IMR-90 (cell line): ENCODE results near the gene ANKRD6. TPM values are rescaled to one million over a fixed set of nuclear protein-coding genes. Genes with fewer than 3 reads are reported as not detected.

Experiments
- ATAC-seq: fragments of 200-7000 bp; cut with Tn5 transposase; 2 replicates; pipeline ENCODE4 v1.9.1; 2020; ENCODE audit warnings: low read depth, mild to moderate bottlenecking, moderate library complexity
- BruUV-seq: library from RNA; stranded (reverse); fragments of 400-500 nt; replicated peaks from 2 replicates; lab custom pipeline; 2021; lab: Mats Ljungman, UMichigan
- CTCF ChIA-PET: fragments of 300-600 bp; formaldehyde crosslinking; extraction: SDS; loops from one replicate; lab custom pipeline; 2021; ENCODE audit warnings: antibody characterized with exemption; lab: Yijun Ruan, JAX
- POLR2A ChIA-PET: fragments of 300-600 bp; sonication (Branson Sonifier 250); formaldehyde crosslinking; loops from one replicate; lab custom pipeline; 2022; ENCODE audit warnings: antibody characterized with exemption; ENCODE audit not compliant: unreplicated experiment; lab: Charles Lee
- DNase-seq: peaks from one replicate; pipeline ENCODE4 v3.0.0; 2013
- H2AFZ ChIP-seq: replicated peaks from 2 replicates; pipeline ENCODE3; 2013; ENCODE audit warnings: low read length, mild to moderate bottlenecking; ENCODE audit not compliant: poor library complexity
- H2AK5ac ChIP-seq: 2 replicates; pipeline ENCODE4 v1.6.1; 2013; ENCODE audit warnings: low read depth, low read length, inconsistent platforms
- H2AK9ac ChIP-seq: replicated peaks from 2 replicates; pipeline ENCODE3; 2013; ENCODE audit warnings: mild to moderate bottlenecking, low read depth, low read length, moderate library complexity; ENCODE audit not compliant: poor library complexity
- H2BK120ac ChIP-seq: 2 replicates; pipeline ENCODE4 v1.6.1; 2013; ENCODE audit warnings: low read depth, low read length, inconsistent platforms
- H2BK15ac ChIP-seq: 3 replicates; pipeline ENCODE4 v1.6.1; 2013; ENCODE audit warnings: low read depth, low read length, inconsistent platforms
- H2BK20ac ChIP-seq: 2 replicates; pipeline ENCODE4 v1.6.1; 2013; ENCODE audit warnings: low read depth, mild to moderate bottlenecking, inconsistent platforms, low read length, moderate library complexity
- H2BK5ac ChIP-seq: 2 replicates; pipeline ENCODE4 v1.6.1; 2013; ENCODE audit warnings: mild to moderate bottlenecking, low read depth, low read length, inconsistent platforms; ENCODE audit not compliant: poor library complexity, severe bottlenecking
- H3K14ac ChIP-seq: replicated peaks from 2 replicates; pipeline ENCODE4 v1.6.1; 2013; ENCODE audit warnings: low read depth, low read length, inconsistent platforms
- H3K18ac ChIP-seq: 2 replicates; pipeline ENCODE4 v1.6.1; 2013; ENCODE audit warnings: low read depth, low read length, control low read depth
- H3K23ac ChIP-seq: 2 replicates; pipeline ENCODE4 v1.6.1; 2013; ENCODE audit warnings: low read depth, low read length, inconsistent platforms
- H3K27ac ChIP-seq: 2 replicates; pipeline ENCODE4 v1.5.1; 2013; ENCODE audit warnings: mild to moderate bottlenecking, control low read depth, low read length; ENCODE audit not compliant: insufficient read depth
- H3K27me3 ChIP-seq: 2 replicates; pipeline ENCODE4 v1.6.1; 2013; ENCODE audit warnings: low read length; ENCODE audit not compliant: control insufficient read depth, insufficient read depth
- H3K36me3 ChIP-seq: 2 replicates; pipeline ENCODE4 v1.6.1; 2013; ENCODE audit warnings: low read length, mixed read lengths; ENCODE audit not compliant: control insufficient read depth, insufficient read depth
- H3K4ac ChIP-seq: 2 replicates; pipeline ENCODE4 v1.6.1; 2013; ENCODE audit warnings: low read depth, low read length, inconsistent platforms
- H3K4me1 ChIP-seq: 2 replicates; pipeline ENCODE4 v1.6.1; 2013; ENCODE audit warnings: low read length, mixed read lengths; ENCODE audit not compliant: control insufficient read depth, insufficient read depth
- H3K4me2 ChIP-seq: 2 replicates; pipeline ENCODE4 v1.6.1; 2013; ENCODE audit warnings: low read depth, mild to moderate bottlenecking, control low read depth, low read length, moderate library complexity
- H3K4me3 ChIP-seq: 2 replicates; pipeline ENCODE4 v1.5.1; 2013; ENCODE audit warnings: low read depth, mild to moderate bottlenecking, control low read depth, low read length, moderate library complexity; ENCODE audit not compliant: insufficient read depth
- H3K56ac ChIP-seq: 2 replicates; pipeline ENCODE4 v1.6.1; 2013; ENCODE audit warnings: low read length, inconsistent platforms; ENCODE audit not compliant: insufficient read depth; ENCODE audit errors: extremely low read depth
- H3K79me1 ChIP-seq, 2 experiments: 2 replicates each; pipeline ENCODE4 v1.6.1; 2013; ENCODE audit warnings: low read length in 2 of 2, inconsistent platforms in 1 of 2, low read depth in 1 of 2
- H3K9ac ChIP-seq: 2 replicates; pipeline ENCODE4 v1.6.1; 2013; ENCODE audit warnings: low read depth, low read length, control low read depth
- H3K9me1 ChIP-seq: 2 replicates; pipeline ENCODE4 v1.6.1; 2013; ENCODE audit warnings: low read length, inconsistent platforms; ENCODE audit not compliant: insufficient read depth
- H3K9me3 ChIP-seq: 2 replicates; pipeline ENCODE4 v1.6.1; 2013; ENCODE audit warnings: low read length; ENCODE audit not compliant: control insufficient read depth, insufficient read depth
- H4K20me1 ChIP-seq: 2 replicates; pipeline ENCODE4 v1.6.1; 2013; ENCODE audit warnings: low read length, inconsistent platforms; ENCODE audit not compliant: insufficient read depth
- H4K5ac ChIP-seq: 2 replicates; pipeline ENCODE4 v1.6.1; 2013; ENCODE audit warnings: mild to moderate bottlenecking, low read depth, low read length, control low read depth
- H4K8ac ChIP-seq, 2 experiments: 2 replicates each; pipeline ENCODE4 v1.6.1; 2013; ENCODE audit warnings: low read depth in 2 of 2, low read length in 2 of 2, control low read depth in 1 of 2, inconsistent platforms in 1 of 2
- H4K91ac ChIP-seq: 2 replicates; pipeline ENCODE4 v1.6.1; 2013; ENCODE audit warnings: low read depth, low read length, inconsistent platforms; ENCODE audit not compliant: insufficient read depth
- BHLHE40 ChIP-seq: fragments of 150-350 bp; IDR thresholded peaks from 2 replicates; pipeline ENCODE4 v1.6.1; 2016; ENCODE audit warnings: mild to moderate bottlenecking, low read depth, low read length
- MAFK ChIP-seq: IDR thresholded peaks from 2 replicates; pipeline ENCODE4 v1.6.1; 2012; ENCODE audit warnings: low read depth, low read length, improper control_type of control experiment
- MAZ ChIP-seq: IDR thresholded peaks from 2 replicates; pipeline ENCODE4 v1.6.1; 2012; ENCODE audit warnings: low read depth, mild to moderate bottlenecking, low read length, improper control_type of control experiment, moderate library complexity, borderline replicate concordance
- NFE2L2 ChIP-seq: fragments of 150-350 bp; IDR thresholded peaks from 2 replicates; pipeline ENCODE4 v1.6.1; 2016; ENCODE audit warnings: low read depth, mild to moderate bottlenecking, low read length
- RAD21 ChIP-seq: IDR thresholded peaks from 2 replicates; pipeline ENCODE4 v1.6.1; 2012; ENCODE audit warnings: low read length, improper control_type of control experiment
- RCOR1 ChIP-seq: IDR thresholded peaks from 2 replicates; pipeline ENCODE4 v1.6.1; 2012; ENCODE audit warnings: mild to moderate bottlenecking, low read length, improper control_type of control experiment; ENCODE audit not compliant: insufficient replicate concordance
- WGBS, 2 experiments: methylation state at CpG; one replicate each; pipeline versions ENCODE4 v1.1.5 to v1.1.7; 2013; ENCODE audit warnings: missing lambda C conversion rate in 2 of 2; ENCODE audit not compliant: insufficient read length in 1 of 2; ENCODE audit errors: extremely low coverage in 2 of 2; 5-methylcytosine and 5-hydroxymethylcytosine counted together
- dilution Hi-C: fragments of 300-500 bp; cut with HindIII; formaldehyde crosslinking; loops from one replicate; pipeline ENCODE4 v1.14.3; 2018; ENCODE audit warnings: low sequenced_read_pairs; ENCODE audit not compliant: unreplicated experiment
- in situ Hi-C: fragments of 300-500 bp; cut with MboI; formaldehyde crosslinking; loops from 3 replicates; pipeline ENCODE4 v1.14.3; 2019; ENCODE audit warnings: low sequenced_read_pairs, inconsistent platforms, mixed read lengths
- intact Hi-C: fragments of 100-400 bp; cut with micrococcal nuclease; formaldehyde crosslinking; loops from 2 replicates; pipeline ENCODE4 v1.10.0; 2022
- polyA plus RNA-seq, 3 experiments: library from polyadenylated mRNA; depleted of rRNA; stranded (reverse); fragments of >200 nt; gene quantifications; 2 replicates each; pipeline ENCODE4 v1.2.3, GENCODE V29; 2012; ENCODE audit warnings: low replicate concordance in 1 of 3
- total RNA-seq: library from RNA; depleted of rRNA; stranded (reverse); fragments of >200 nt; gene quantifications from 2 replicates; pipeline ENCODE4 v1.2.3, GENCODE V29; 2012
- TF ChIP-seq, protein P1 (sequence below): fragments of 150-350 bp; IDR thresholded peaks from 2 replicates; pipeline ENCODE4 v1.6.1; 2017; ENCODE audit warnings: mild to moderate bottlenecking, antibody characterized with exemption, low read length, low read depth
- TF ChIP-seq, protein P2 (sequence below): conservative IDR thresholded peaks from 2 replicates; pipeline ENCODE4 v1.5.1; 2012; ENCODE audit warnings: mild to moderate bottlenecking, low read depth, low read length, improper control_type of control experiment
- TF ChIP-seq, protein P3 (sequence below): fragments of 150-350 bp; IDR thresholded peaks from 2 replicates; pipeline ENCODE4 v1.6.1; 2016; ENCODE audit warnings: low read depth, mild to moderate bottlenecking, low read length, moderate library complexity, borderline replicate concordance

Gene ANKRD6
- total and polyA plus RNA-seq, 2 of the 4 experiments (the other 2 are of a cell fraction) = 0.12 to 0.18 TPM

DNA sequence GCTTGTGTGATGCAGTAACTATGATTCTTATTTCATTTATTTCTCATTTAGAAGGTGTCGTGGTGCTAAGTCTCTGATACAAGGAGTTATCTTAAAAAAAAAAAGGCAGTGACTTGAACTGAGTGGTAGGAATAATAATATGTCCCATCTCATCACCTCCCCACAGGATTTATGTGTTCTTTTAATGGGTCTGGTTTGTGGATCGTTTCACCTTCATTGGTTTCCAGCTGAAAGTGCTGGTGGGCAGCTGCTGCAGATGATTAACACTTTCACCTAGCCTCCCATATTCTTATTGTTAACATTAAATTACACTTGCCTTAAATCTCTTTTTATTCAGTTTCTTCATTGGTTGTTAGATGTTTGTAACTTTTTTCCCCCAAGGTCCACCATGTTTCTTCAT, 68.8 kb downstream of the ANKRD6 start:
- ChIA-PET CTCF (no interaction called here), POLR2A (no interaction called here)
- Histone ChIP-seq H3K23ac (no peak overlapping the region), H4K91ac (no peak overlapping the region), H4K20me1 (no peaks in the 10 kb centered on the region), H3K4ac (no peak overlapping the region), H2BK5ac (no peak overlapping the region), H3K9ac (no peak overlapping the region), H3K27ac (no peak overlapping the region), H3K9me1 (no peaks in the 10 kb centered on the region), H4K8ac (no peak overlapping the region), H2BK15ac (no peak overlapping the region), H3K79me1 (no peaks in the 10 kb centered on the region), H3K27me3 (no peaks in the 10 kb centered on the region), H3K4me2 (no peak overlapping the region), H3K36me3 (no peaks in the 10 kb centered on the region), H2BK120ac (no peak overlapping the region), H3K9me3 (no peaks in the 10 kb centered on the region), H2AK5ac (no peak overlapping the region), H3K18ac (no peak overlapping the region), H2AFZ (no peak overlapping the region), H3K4me3 (no peak overlapping the region), H3K4me1 (no peaks in the 10 kb centered on the region), H2BK20ac (no peak overlapping the region), H3K14ac (no peak overlapping the region), H4K5ac (no peak overlapping the region), H3K56ac (no peak overlapping the region), H2AK9ac (no peak overlapping the region)
- BruUV-seq = no TSS peak
- in situ Hi-C loops = no loop called here
- DNase-seq (no peak), ATAC-seq (no peak)
- no CpG with 5 or more reads among the region's 2 CpGs for WGBS, 2 experiments
- intact Hi-C loops = no loop called here
- TF ChIP-seq BHLHE40 (no peak), MAFK (no peak), RCOR1 (no peak), NFE2L2 (no peak), RAD21 (no peak), MAZ (no peak)
- TF ChIP-seq, protein P1, sequence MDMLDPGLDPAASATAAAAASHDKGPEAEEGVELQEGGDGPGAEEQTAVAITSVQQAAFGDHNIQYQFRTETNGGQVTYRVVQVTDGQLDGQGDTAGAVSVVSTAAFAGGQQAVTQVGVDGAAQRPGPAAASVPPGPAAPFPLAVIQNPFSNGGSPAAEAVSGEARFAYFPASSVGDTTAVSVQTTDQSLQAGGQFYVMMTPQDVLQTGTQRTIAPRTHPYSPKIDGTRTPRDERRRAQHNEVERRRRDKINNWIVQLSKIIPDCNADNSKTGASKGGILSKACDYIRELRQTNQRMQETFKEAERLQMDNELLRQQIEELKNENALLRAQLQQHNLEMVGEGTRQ = no peak
- TF ChIP-seq, protein P2, sequence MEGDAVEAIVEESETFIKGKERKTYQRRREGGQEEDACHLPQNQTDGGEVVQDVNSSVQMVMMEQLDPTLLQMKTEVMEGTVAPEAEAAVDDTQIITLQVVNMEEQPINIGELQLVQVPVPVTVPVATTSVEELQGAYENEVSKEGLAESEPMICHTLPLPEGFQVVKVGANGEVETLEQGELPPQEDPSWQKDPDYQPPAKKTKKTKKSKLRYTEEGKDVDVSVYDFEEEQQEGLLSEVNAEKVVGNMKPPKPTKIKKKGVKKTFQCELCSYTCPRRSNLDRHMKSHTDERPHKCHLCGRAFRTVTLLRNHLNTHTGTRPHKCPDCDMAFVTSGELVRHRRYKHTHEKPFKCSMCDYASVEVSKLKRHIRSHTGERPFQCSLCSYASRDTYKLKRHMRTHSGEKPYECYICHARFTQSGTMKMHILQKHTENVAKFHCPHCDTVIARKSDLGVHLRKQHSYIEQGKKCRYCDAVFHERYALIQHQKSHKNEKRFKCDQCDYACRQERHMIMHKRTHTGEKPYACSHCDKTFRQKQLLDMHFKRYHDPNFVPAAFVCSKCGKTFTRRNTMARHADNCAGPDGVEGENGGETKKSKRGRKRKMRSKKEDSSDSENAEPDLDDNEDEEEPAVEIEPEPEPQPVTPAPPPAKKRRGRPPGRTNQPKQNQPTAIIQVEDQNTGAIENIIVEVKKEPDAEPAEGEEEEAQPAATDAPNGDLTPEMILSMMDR = no peak
- TF ChIP-seq, protein P3, sequence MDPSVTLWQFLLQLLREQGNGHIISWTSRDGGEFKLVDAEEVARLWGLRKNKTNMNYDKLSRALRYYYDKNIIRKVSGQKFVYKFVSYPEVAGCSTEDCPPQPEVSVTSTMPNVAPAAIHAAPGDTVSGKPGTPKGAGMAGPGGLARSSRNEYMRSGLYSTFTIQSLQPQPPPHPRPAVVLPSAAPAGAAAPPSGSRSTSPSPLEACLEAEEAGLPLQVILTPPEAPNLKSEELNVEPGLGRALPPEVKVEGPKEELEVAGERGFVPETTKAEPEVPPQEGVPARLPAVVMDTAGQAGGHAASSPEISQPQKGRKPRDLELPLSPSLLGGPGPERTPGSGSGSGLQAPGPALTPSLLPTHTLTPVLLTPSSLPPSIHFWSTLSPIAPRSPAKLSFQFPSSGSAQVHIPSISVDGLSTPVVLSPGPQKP = no peak
- dilution Hi-C loops = no loop called here
